ENCODE measurements around the gene CDK6.

Gene CDK6

GRCh38 chr7:92590711-92591310 is 245.6 kb downstream of the CDK6 start:
- no peak for DNase-seq (ENCODE audit: low read depth, low spot score)

- no peak for DNase-seq (ENCODE audit: low read depth, low spot score)
These were observed 247.3 kb downstream of the CDK6 start for GRCh38 chr7:92589056-92589455.

GRCh38 chr7:92588561-92588960 is 247.8 kb downstream of the CDK6 start:
- DNase-seq (ENCODE audit: low read depth, low spot score), result peak; percentile 27

GRCh38 chr7:92586841-92587240 is 249.5 kb downstream of the CDK6 start:
- DNase-seq (ENCODE audit: low read depth, low spot score), result no peak

GRCh38 chr7:92586403-92586802 is 250.0 kb downstream of the CDK6 start:
- DNase-seq (ENCODE audit: low read depth, low spot score), result no peak

GRCh38 chr7:92584953-92585352 is 251.4 kb downstream of the CDK6 start:
- no peak for DNase-seq (ENCODE audit: low read depth, low spot score)

GRCh38 chr7:92582948-92583347 is 253.4 kb downstream of the CDK6 start:
- DNase-seq (ENCODE audit: low read depth, low spot score), result no peak

- DNase-seq (ENCODE audit: low read depth, low spot score), result no peak
These were observed 260.1 kb downstream of the CDK6 start for GRCh38 chr7:92576296-92576695.

GRCh38 chr7:92569137-92569536 is 267.2 kb downstream of the CDK6 start:
- no peak for DNase-seq (ENCODE audit: low read depth, low spot score)

- DNase-seq (ENCODE audit: low read depth, low spot score), result no peak
These were observed 268.9 kb downstream of the CDK6 start for GRCh38 chr7:92567460-92567859.

- no peak for DNase-seq (ENCODE audit: low read depth, low spot score)
These were observed 273.0 kb downstream of the CDK6 start for GRCh38 chr7:92563345-92563744.

- DNase-seq (ENCODE audit: low read depth, low spot score), result no peak
These were observed 275.8 kb downstream of the CDK6 start for GRCh38 chr7:92560602-92561001.

GRCh38 chr7:92557808-92558362 is 278.5 kb downstream of the CDK6 start:
- DNase-seq (ENCODE audit: low read depth, low spot score), result no peak

- DNase-seq (ENCODE audit: low read depth, low spot score), result no peak
These were observed 279.1 kb downstream of the CDK6 start for GRCh38 chr7:92557249-92557648.
